Neural cell (in vitro differentiated cells): ENCODE data around the gene MEIS1. TPM values are rescaled to one million over a fixed set of nuclear protein-coding genes. Genes with fewer than 3 reads are reported as not detected.

Experiments
- H2AFZ ChIP-seq: fragments of 200-600, 300-800 bp; sonication (generic), shearing (Covaris generic); 2 replicates; pipeline ENCODE4 v1.6.0; 2014; ENCODE audit warnings: low read depth, mild to moderate bottlenecking, antibody characterized with exemption, low read length, moderate library complexity
- H3F3A ChIP-seq: fragments of 200-600 bp; shearing (Covaris generic); 2 replicates; pipeline ENCODE4 v1.6.1; 2016; ENCODE audit warnings: mild to moderate bottlenecking, moderate library complexity, mixed read lengths, antibody characterized with exemption, low read length; ENCODE audit not compliant: insufficient read depth, poor library complexity, severe bottlenecking
- H3K27ac ChIP-seq: fragments of 200-600, 300-800 bp; sonication (generic), shearing (Covaris generic); 2 replicates; pipeline ENCODE4 v1.5.1; 2014; ENCODE audit warnings: mild to moderate bottlenecking, low read length, moderate library complexity
- H3K27me3 ChIP-seq: fragments of 300-800, 200-600 bp; sonication (generic), shearing (Covaris generic); 2 replicates; pipeline ENCODE4 v1.6.0; 2014; ENCODE audit warnings: mild to moderate bottlenecking, low read depth, low read length, moderate library complexity; ENCODE audit not compliant: insufficient read depth
- H3K36me3 ChIP-seq: fragments of 300-800, 200-600 bp; sonication (generic), shearing (Covaris generic); 2 replicates; pipeline ENCODE4 v1.5.1; 2014; ENCODE audit warnings: mild to moderate bottlenecking, antibody characterized with exemption, low read length, moderate library complexity; ENCODE audit not compliant: insufficient read depth
- H3K4me2 ChIP-seq: fragments of 300-800, 200-600 bp; sonication (generic), shearing (Covaris generic); 2 replicates; pipeline ENCODE4 v1.6.0; 2014; ENCODE audit warnings: mild to moderate bottlenecking, low read length
- H3K4me3 ChIP-seq: fragments of 300-800, 200-600 bp; sonication (generic), shearing (Covaris generic); 2 replicates; pipeline ENCODE4 v1.5.1; 2014; ENCODE audit warnings: mild to moderate bottlenecking, low read length, moderate library complexity
- H3K79me2 ChIP-seq: fragments of 200-600 bp; shearing (Covaris generic); replicated peaks from 2 replicates; pipeline ENCODE4 v1.6.0; 2014; ENCODE audit warnings: mild to moderate bottlenecking, low read length, moderate library complexity; ENCODE audit not compliant: insufficient read depth
- H3K9ac ChIP-seq: fragments of 300-800, 200-600 bp; sonication (generic), shearing (Covaris generic); 2 replicates; pipeline ENCODE4 v1.6.1; 2016; ENCODE audit warnings: mild to moderate bottlenecking, low read length, mixed read lengths
- H3K9me2 ChIP-seq: fragments of 200-600 bp; shearing (Covaris generic); 2 replicates; pipeline ENCODE4 v1.6.1; 2016; ENCODE audit warnings: mild to moderate bottlenecking, low read length, mixed read lengths; ENCODE audit not compliant: insufficient read depth
- H3K9me3 ChIP-seq: fragments of 200-600, 300-800 bp; sonication (generic), shearing (Covaris generic); 2 replicates; pipeline ENCODE4 v1.6.1; 2016; ENCODE audit warnings: mild to moderate bottlenecking, mixed run types, low read length, moderate library complexity, mixed read lengths
- H4K20me1 ChIP-seq: fragments of 200-600 bp; shearing (Covaris generic); 2 replicates; pipeline ENCODE4 v1.6.1; 2016; ENCODE audit warnings: mild to moderate bottlenecking, mixed run types; ENCODE audit not compliant: insufficient read depth
- EP300 ChIP-seq: fragments of 450-650 bp; conservative IDR thresholded peaks from 2 replicates; pipeline ENCODE4 v1.6.1; 2014; ENCODE audit warnings: antibody characterized with exemption, mild to moderate bottlenecking, moderate library complexity; ENCODE audit not compliant: poor library complexity, severe bottlenecking
- EZH2 ChIP-seq: fragments of 200-600, 300-800 bp; shearing (Covaris generic), sonication (generic); IDR thresholded peaks from 2 replicates; pipeline ENCODE4 v1.6.1; 2014; ENCODE audit warnings: antibody characterized with exemption, low read length, borderline replicate concordance, mild to moderate bottlenecking; ENCODE audit not compliant: insufficient read depth, poor library complexity, severe bottlenecking
- MXI1 ChIP-seq: fragments of 450-650 bp; conservative IDR thresholded peaks from 2 replicates; pipeline ENCODE4 v1.6.1; 2014; ENCODE audit warnings: antibody characterized with exemption, mild to moderate bottlenecking; ENCODE audit not compliant: poor library complexity, severe bottlenecking
- POLR2AphosphoS5 ChIP-seq: IDR thresholded peaks from 2 replicates; pipeline ENCODE4 v1.6.1; 2012
- RAD21 ChIP-seq: fragments of 450-650 bp; conservative IDR thresholded peaks from 2 replicates; pipeline ENCODE4 v1.6.1; 2014; ENCODE audit warnings: antibody characterized with exemption, mild to moderate bottlenecking, moderate library complexity
- SMC3 ChIP-seq: fragments of 450-650 bp; conservative IDR thresholded peaks from 2 replicates; pipeline ENCODE4 v1.6.1; 2014; ENCODE audit warnings: antibody characterized with exemption, mild to moderate bottlenecking, moderate library complexity; ENCODE audit not compliant: poor library complexity
- TAF1 ChIP-seq: IDR thresholded peaks from 2 replicates; pipeline ENCODE4 v1.6.1; 2012; ENCODE audit warnings: low read depth
- polyA plus RNA-seq: library from polyadenylated mRNA; depleted of rRNA; stranded (reverse); fragments of >200 nt; gene quantifications from 2 replicates; pipeline ENCODE4 v1.2.3, GENCODE V29; 2014
- TF ChIP-seq, protein P1 (sequence below): fragments of 450-650 bp; IDR thresholded peaks from 2 replicates; pipeline ENCODE4 v1.5.1; 2014; ENCODE audit warnings: antibody characterized with exemption, mild to moderate bottlenecking, moderate library complexity; ENCODE audit not compliant: poor library complexity, severe bottlenecking
- TF ChIP-seq, protein P2 (sequence below): IDR thresholded peaks from 2 replicates; pipeline ENCODE4 v1.6.1; 2012; ENCODE audit warnings: borderline replicate concordance

The MEIS1 gene
- polyA plus RNA-seq, 1 donor from 2014 or later, result 46.5 TPM

DNA sequence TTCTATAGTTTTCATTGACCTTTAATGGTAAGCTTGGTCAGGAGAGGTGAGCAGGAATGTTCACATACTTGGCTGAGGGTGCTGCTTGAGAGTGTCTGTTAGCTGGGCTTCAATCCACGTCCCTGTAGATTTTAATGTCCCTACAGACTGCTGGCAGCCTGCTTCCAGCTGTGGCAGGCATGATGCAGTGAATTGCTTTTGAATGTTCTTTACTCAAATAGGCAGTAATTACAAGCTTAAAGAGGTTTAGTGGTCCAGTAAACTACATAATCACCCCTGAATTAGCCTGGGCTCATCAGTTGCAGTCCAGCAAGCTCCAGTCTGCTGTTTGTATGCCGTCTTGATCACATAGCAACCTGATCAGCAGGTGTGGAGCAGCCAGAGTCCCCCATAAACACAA, 102.1 kb downstream of the MEIS1 start:
- peak overlapping the region; percentile 23 for H3K4me2 ChIP-seq
- H3K27ac ChIP-seq, result peak overlapping the region; percentile 50
- H4K20me1 ChIP-seq, result no peaks in the 10 kb centered on the region

DNA sequence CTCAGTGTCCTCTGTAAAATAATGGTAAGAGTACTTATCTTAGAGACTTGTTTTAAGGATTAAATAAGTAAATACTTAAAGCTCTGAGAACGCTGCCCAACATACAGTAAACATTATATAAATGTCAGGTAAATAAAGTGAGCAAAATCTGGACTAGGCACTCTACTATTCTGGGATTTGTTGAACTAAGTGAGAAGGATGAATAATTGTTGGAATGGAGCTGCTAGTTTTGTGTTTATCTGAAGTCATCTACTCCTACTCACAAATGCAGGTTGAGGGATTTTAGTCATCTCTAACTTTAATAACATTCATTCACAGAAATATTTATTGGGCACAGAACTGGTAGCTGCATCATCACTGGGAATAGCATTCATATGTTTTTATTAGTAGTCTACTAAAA, 103.4 kb downstream of the MEIS1 start:
- H3K4me3 ChIP-seq, result no peak overlapping the region
- H4K20me1 ChIP-seq, result no peaks in the 10 kb centered on the region
- H3K79me2 ChIP-seq, result peaks cover 5% of the 10 kb centered on the region
- H3K9ac ChIP-seq, result no peak overlapping the region
- no peaks in the 10 kb centered on the region for H3K9me2 ChIP-seq
- no peaks in the 10 kb centered on the region for H3K9me3 ChIP-seq
- no peak overlapping the region for H3K27ac ChIP-seq
- no peaks in the 10 kb centered on the region for H3K36me3 ChIP-seq
- no peaks in the 10 kb centered on the region for H3F3A ChIP-seq
- no peak overlapping the region for H3K4me2 ChIP-seq
- no peaks in the 10 kb centered on the region for H3K27me3 ChIP-seq
- no peak for TF ChIP-seq RAD21
- TF ChIP-seq EZH2, result no peak
- no peak for TF ChIP-seq POLR2AphosphoS5
- no peak for TF ChIP-seq EP300
- TF ChIP-seq, protein P1, sequence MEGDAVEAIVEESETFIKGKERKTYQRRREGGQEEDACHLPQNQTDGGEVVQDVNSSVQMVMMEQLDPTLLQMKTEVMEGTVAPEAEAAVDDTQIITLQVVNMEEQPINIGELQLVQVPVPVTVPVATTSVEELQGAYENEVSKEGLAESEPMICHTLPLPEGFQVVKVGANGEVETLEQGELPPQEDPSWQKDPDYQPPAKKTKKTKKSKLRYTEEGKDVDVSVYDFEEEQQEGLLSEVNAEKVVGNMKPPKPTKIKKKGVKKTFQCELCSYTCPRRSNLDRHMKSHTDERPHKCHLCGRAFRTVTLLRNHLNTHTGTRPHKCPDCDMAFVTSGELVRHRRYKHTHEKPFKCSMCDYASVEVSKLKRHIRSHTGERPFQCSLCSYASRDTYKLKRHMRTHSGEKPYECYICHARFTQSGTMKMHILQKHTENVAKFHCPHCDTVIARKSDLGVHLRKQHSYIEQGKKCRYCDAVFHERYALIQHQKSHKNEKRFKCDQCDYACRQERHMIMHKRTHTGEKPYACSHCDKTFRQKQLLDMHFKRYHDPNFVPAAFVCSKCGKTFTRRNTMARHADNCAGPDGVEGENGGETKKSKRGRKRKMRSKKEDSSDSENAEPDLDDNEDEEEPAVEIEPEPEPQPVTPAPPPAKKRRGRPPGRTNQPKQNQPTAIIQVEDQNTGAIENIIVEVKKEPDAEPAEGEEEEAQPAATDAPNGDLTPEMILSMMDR, result no peak
- no peak for TF ChIP-seq SMC3
- no peak for TF ChIP-seq TAF1
- TF ChIP-seq, protein P2, sequence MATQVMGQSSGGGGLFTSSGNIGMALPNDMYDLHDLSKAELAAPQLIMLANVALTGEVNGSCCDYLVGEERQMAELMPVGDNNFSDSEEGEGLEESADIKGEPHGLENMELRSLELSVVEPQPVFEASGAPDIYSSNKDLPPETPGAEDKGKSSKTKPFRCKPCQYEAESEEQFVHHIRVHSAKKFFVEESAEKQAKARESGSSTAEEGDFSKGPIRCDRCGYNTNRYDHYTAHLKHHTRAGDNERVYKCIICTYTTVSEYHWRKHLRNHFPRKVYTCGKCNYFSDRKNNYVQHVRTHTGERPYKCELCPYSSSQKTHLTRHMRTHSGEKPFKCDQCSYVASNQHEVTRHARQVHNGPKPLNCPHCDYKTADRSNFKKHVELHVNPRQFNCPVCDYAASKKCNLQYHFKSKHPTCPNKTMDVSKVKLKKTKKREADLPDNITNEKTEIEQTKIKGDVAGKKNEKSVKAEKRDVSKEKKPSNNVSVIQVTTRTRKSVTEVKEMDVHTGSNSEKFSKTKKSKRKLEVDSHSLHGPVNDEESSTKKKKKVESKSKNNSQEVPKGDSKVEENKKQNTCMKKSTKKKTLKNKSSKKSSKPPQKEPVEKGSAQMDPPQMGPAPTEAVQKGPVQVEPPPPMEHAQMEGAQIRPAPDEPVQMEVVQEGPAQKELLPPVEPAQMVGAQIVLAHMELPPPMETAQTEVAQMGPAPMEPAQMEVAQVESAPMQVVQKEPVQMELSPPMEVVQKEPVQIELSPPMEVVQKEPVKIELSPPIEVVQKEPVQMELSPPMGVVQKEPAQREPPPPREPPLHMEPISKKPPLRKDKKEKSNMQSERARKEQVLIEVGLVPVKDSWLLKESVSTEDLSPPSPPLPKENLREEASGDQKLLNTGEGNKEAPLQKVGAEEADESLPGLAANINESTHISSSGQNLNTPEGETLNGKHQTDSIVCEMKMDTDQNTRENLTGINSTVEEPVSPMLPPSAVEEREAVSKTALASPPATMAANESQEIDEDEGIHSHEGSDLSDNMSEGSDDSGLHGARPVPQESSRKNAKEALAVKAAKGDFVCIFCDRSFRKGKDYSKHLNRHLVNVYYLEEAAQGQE, result no peak
- no peak for TF ChIP-seq MXI1
- H2AFZ ChIP-seq, result no peak overlapping the region

More for the DNA sequence above, 102.1 kb downstream of the MEIS1 start:
- Histone ChIP-seq H3K79me2 (peaks cover 5% of the 10 kb centered on the region), H3K9ac (peak overlapping the region; percentile 7), H3K4me3 (peak overlapping the region; percentile 47), H2AFZ (no peak overlapping the region), H3K9me2 (no peaks in the 10 kb centered on the region), H3K9me3 (no peaks in the 10 kb centered on the region), H3F3A (no peaks in the 10 kb centered on the region), H3K36me3 (no peaks in the 10 kb centered on the region), H3K27me3 (no peaks in the 10 kb centered on the region)
- TF ChIP-seq POLR2AphosphoS5 (no peak), SMC3 (peak; percentile 18), MXI1 (peak; percentile 24), EP300 (peak; percentile 51)

DNA sequence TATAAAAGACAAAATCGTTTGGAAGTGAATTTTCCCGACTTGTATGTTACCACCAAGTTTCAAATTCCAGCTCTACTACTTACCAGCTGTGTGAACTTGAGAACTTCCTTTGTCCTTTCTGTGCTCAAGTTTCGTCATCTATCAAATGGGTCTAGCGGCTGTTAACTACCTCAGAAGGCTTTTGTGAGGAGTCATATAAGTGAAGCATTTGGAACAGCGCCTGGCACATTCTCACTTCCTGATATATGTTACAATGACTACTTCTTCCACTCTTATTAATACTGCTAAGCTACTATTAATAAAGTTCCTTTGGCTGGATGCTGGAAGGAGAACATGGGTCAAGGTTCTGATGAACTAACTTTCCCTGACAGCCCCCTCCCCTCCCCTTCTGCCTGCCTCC, 104.5 kb downstream of the MEIS1 start:
- H3K9ac ChIP-seq, result no peak overlapping the region
- H3K9me3 ChIP-seq, result no peaks in the 10 kb centered on the region
- TF ChIP-seq MXI1, result no peak
- TF ChIP-seq, protein P1, result no peak
- TF ChIP-seq, protein P2, result no peak
- no peaks in the 10 kb centered on the region for H3K36me3 ChIP-seq
- no peaks in the 10 kb centered on the region for H3K27me3 ChIP-seq
- no peak overlapping the region for H3K4me2 ChIP-seq
- no peak overlapping the region for H3K27ac ChIP-seq
- no peaks in the 10 kb centered on the region for H3K9me2 ChIP-seq
- no peak overlapping the region for H2AFZ ChIP-seq
- H3K79me2 ChIP-seq, result peaks cover 5% of the 10 kb centered on the region
- H4K20me1 ChIP-seq, result no peaks in the 10 kb centered on the region
- no peaks in the 10 kb centered on the region for H3F3A ChIP-seq
- H3K4me3 ChIP-seq, result no peak overlapping the region
